Thyroid gland (tissue), 4 donors: Measurements from ENCODE around the gene CAPRIN1.

Experiments used
- CTCF ChIP-seq, 6 experiments: fragments of 200-600 bp in 3 of 6; fragments of 450-650 bp in 3 of 6; sonication (generic) in 3 of 6; IDR thresholded peaks; one replicate each; pipeline ENCODE4 v1.5.1; 2016 to 2019; ENCODE audit warnings: antibody characterized with exemption in 6 of 6, mild to moderate bottlenecking in 2 of 6, inconsistent platforms in 1 of 6, moderate library complexity in 1 of 6
- POLR2A ChIP-seq, 2 donors: fragments of 450-650 bp; IDR thresholded peaks; one replicate each; pipeline ENCODE4 v1.6.1; 2017; ENCODE audit warnings: antibody characterized with exemption in 2 of 2, mild to moderate bottlenecking in 2 of 2, moderate library complexity in 1 of 2

- no peak for TF ChIP-seq CTCF (IDR thresholded peaks at IDR 0.05)
- TF ChIP-seq POLR2A (IDR thresholded peaks at IDR 0.05): no peak
Measured at GRCh38 chr11:34002420-34002819, 49.1 kb upstream of the CAPRIN1 start.
